Measurements from ENCODE around the gene METTL3. TPM values are rescaled to one million over a fixed set of nuclear protein-coding genes. Genes with fewer than 3 reads are reported as not detected.

Gene METTL3
- total RNA-seq, 4 donors from 2014 or later = 40.6 to 64.4 (median 48.0) TPM

DNA sequence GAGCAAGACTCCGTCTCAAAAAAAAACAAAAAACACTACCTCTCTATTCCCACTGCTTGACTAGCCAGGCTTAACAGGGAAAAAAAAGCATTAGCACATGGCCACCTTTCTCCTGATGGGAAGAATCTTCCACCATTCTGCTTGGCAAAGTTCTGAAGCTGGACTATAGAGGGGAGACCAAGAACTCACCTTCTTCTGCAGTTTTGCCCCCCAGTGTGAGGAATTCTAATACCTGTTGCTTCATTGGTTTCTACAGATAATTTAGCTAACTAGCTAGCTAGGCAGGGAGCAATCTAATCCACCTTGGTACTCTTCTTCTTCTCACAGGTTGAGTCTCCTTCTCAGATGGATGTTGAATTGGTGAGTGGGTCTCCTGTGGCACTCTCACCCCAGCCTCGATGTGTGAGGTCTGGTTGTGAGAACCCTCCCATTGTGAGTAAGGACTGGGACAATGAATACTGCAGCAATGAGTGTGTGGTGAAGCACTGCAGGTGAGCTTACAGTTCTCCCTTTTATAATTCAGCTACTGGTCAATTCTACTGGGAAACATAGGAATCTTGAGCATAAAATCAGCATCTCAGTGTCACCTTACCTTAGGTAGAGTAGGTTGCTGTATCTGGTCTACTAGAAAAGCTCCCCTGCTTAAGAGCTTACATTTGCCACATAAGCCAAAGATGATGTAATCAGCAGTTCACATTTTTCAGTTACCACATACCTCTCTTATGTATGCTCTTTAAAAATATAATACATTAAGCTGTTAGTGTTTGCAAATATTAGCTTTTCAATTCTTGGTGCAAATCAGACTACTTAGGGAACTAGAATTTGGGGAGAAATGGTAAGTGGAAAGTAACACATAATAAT, 16.0 kb downstream of the METTL3 start:
- Histone ChIP-seq H3K4me3 (no peak overlapping the region), H3K27ac (replicated peaks in 1 of 4) (no peak overlapping the region), H3K36me3 (peaks cover 72 to 100% (median 94%) of the 10 kb centered on the region in 4 donors), H3K9me3 (no peaks in the 10 kb centered on the region), H3K27me3 (no peaks in the 10 kb centered on the region), H3K4me1 (peaks cover 0 to 10% (median 0%) of the 10 kb centered on the region in 4 donors)
- no peak for DNase-seq (ENCODE audit: extremely low spot score)
- TF ChIP-seq EP300 (IDR thresholded peaks at IDR 0.05) = no peak
- WGBS = 50% methylated on average over 2 of the region's 2 CpGs
- intact Hi-C loops (cut with DNase I) = no loop called here

DNA sequence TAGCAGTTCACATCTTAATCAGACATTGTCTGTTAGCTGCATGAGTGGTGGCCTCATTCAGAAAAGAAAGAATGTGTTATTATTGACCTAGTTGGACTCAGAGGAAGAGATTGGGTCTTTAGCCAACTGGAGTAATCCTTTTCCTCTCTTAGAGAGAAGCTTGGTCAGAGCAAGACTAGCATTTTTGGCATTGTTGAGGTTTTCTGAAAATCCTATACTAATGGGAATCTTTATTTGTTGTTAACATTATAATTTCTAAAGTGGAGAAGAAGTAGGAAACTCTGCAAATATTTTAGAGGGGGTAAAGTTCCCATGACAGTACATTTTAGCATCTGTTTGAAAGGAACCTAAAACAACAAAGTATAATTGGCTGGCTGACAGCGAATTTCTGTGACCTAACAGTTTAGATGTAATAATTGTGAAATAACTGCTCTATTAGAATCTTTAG, 24.5 kb downstream of the METTL3 start:
- DNase-seq (ENCODE audit: extremely low spot score) = no peak
- peaks cover 29 to 54% (median 49%) of the 10 kb centered on the region in 4 donors for H3K36me3 ChIP-seq

DNA sequence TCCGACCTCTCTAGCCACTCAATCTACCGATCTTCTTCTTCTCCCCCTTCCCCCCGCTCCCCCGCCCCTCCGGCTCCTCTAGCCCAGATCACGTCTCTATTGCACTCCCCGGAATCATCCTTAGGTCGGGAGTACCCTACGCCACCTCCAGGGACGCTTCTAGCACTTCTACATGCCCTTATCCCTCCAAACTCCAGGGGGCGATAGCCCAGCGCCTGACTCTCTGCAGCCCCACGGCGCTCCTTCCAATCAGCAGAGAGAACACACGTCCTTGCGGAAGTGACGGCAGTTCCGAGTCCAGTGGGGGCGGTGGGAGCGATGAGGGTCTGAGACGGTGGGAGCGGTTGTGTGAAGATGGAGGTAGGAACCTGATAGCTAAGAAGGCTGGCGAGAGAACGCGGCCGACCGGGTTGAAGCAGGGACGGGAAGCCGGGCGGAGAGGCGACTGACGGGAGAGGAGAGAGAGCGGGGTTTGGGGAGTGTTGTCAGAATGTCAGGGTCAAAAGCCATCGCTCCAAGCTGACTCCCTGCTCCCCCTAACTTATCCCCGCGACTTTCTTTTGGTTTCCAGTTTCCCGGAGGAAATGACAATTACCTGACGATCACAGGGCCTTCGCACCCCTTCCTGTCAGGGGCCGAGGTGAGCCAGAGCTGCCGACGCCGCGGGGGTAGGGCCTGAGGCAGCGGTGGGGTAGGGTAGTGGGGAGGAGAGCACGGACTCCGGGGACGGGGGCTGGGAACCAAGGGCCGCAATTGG, 34.0 kb downstream of the METTL3 start, which contains the start of the genes RAB2B and TOX4:
TSS of gene RAB2B (minus strand) at position 35 of the 757 bp plus-strand sequence. CDS start 87 bp downstream, outside the sequence.
TSS of gene TOX4 (plus strand) at position 271 of the 757 bp plus-strand sequence. CDS start at position 355, 84 bp downstream.
- H3K4me3 ChIP-seq = peak within 1 kb of the TSS; percentile 68 to 88 (median 86)
- intact Hi-C loops (cut with DNase I) = loop anchor here (5.0 kb wide), 1 partner anchor 35 kb away; the partner anchor contains the start of gene METTL3
- DNase-seq (ENCODE audit: extremely low spot score) = peak; percentile 99
- H3K27me3 ChIP-seq = no peaks in the 10 kb centered on the region
- TF ChIP-seq EP300 (IDR thresholded peaks at IDR 0.05) (peak; percentile 5), POLR2AphosphoS5 (IDR thresholded peaks at IDR 0.05) (peak; percentile 95 to 96), POLR2A (IDR thresholded peaks at IDR 0.05; ENCODE audit: low read depth) (peak; percentile 82)
- TF ChIP-seq, protein P1, sequence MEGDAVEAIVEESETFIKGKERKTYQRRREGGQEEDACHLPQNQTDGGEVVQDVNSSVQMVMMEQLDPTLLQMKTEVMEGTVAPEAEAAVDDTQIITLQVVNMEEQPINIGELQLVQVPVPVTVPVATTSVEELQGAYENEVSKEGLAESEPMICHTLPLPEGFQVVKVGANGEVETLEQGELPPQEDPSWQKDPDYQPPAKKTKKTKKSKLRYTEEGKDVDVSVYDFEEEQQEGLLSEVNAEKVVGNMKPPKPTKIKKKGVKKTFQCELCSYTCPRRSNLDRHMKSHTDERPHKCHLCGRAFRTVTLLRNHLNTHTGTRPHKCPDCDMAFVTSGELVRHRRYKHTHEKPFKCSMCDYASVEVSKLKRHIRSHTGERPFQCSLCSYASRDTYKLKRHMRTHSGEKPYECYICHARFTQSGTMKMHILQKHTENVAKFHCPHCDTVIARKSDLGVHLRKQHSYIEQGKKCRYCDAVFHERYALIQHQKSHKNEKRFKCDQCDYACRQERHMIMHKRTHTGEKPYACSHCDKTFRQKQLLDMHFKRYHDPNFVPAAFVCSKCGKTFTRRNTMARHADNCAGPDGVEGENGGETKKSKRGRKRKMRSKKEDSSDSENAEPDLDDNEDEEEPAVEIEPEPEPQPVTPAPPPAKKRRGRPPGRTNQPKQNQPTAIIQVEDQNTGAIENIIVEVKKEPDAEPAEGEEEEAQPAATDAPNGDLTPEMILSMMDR (IDR thresholded peaks at IDR 0.05) = peak; percentile 92 to 99 (median 97)
- H3K9me3 ChIP-seq = no peaks in the 10 kb centered on the region
- peaks cover 0 to 36% (median 16%) of the 10 kb centered on the region in 4 donors for H3K36me3 ChIP-seq
- under 1% methylated on average over 47 of the region's 49 CpGs for whole genome bisulfite sequencing
- H3K27ac ChIP-seq (replicated peaks in 1 of 4) = peak within 1 kb of the TSS; percentile 86 to 93 (median 90)
- H3K4me1 ChIP-seq = peaks cover 19 to 38% (median 28%) of the 10 kb centered on the region in 4 donors

More for the DNA sequence above, 24.5 kb downstream of the METTL3 start:
- Histone ChIP-seq H3K27ac (replicated peaks in 1 of 4) (no peak overlapping the region), H3K27me3 (no peaks in the 10 kb centered on the region), H3K4me1 (peaks cover 0 to 13% (median 5%) of the 10 kb centered on the region in 4 donors), H3K4me3 (no peak overlapping the region), H3K9me3 (no peaks in the 10 kb centered on the region)
- TF ChIP-seq EP300 (IDR thresholded peaks at IDR 0.05) = no peak
- no peak for TF ChIP-seq POLR2AphosphoS5 (IDR thresholded peaks at IDR 0.05)
- no peak for TF ChIP-seq POLR2A (IDR thresholded peaks at IDR 0.05; ENCODE audit: low read depth)
- TF ChIP-seq, protein P1 (IDR thresholded peaks at IDR 0.05) = no peak
- intact Hi-C loops (cut with DNase I) = no loop called here
- 78% methylated on average over 1 of the region's 1 CpG for WGBS

DNA sequence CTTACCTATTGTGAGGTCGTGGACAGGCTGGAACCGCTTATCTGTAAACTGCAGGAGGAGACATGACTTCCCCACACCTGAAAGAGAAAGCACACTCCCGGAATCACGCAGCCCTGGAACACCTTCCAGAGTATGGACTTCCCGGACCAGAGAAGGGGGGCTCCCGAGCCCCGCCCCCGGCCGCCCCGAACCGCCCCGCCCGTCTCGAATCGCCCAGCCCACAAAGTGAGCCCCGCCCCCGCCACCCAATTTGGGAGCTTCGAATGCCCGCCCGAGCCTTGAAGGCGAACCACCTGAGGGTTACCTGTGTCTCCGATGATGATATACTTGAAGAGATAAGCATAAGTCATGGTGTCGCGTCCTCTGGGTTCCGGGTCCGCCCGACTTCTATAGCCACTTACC, 34.6 kb downstream of the METTL3 start:
- H3K36me3 ChIP-seq = peaks cover 0 to 41% (median 14%) of the 10 kb centered on the region in 4 donors
- H3K9me3 ChIP-seq = no peaks in the 10 kb centered on the region
- 0% methylated on average over 7 of the region's 27 CpGs for WGBS
- peak overlapping the region; percentile 68 to 88 (median 86) for H3K4me3 ChIP-seq
- DNase-seq (ENCODE audit: extremely low spot score) = peak; percentile 97
- TF ChIP-seq EP300 (IDR thresholded peaks at IDR 0.05) = no peak
- no peak for TF ChIP-seq POLR2A (IDR thresholded peaks at IDR 0.05; ENCODE audit: low read depth)
- TF ChIP-seq, protein P1 (IDR thresholded peaks at IDR 0.05) = no peak
- TF ChIP-seq POLR2AphosphoS5 (IDR thresholded peaks at IDR 0.05) = peak in 1 of 2 donors; percentile 4
- H3K4me1 ChIP-seq = peaks cover 19 to 38% (median 28%) of the 10 kb centered on the region in 4 donors
- peak overlapping the region; percentile 86 to 93 (median 90) for H3K27ac ChIP-seq (replicated peaks in 1 of 4)
- H3K27me3 ChIP-seq = no peaks in the 10 kb centered on the region
- intact Hi-C loops (cut with DNase I) = loop anchor here (5.0 kb wide), 1 partner anchor 36 kb away; the partner anchor contains the start of gene METTL3
